ENCODE results near the gene RDH13.

The RDH13 gene

GRCh38 chr19:55091126-55091910 lies 28.4 kb upstream of the RDH13 start:
- no peak for TF ChIP-seq CTCF (IDR thresholded peaks at IDR 0.05; ENCODE audit: insufficient read depth, low read depth, low read length, missing control alignments)
- DNase-seq (ENCODE audit: low read depth) = no peak
- no peak overlapping the region for H3K4me3 ChIP-seq (ENCODE audit: low read length)

GRCh38 chr19:55090564-55090963 lies 27.6 kb upstream of the RDH13 start:
- no peak for TF ChIP-seq CTCF (IDR thresholded peaks at IDR 0.05; ENCODE audit: insufficient read depth, low read depth, low read length, missing control alignments)

GRCh38 chr19:55089342-55089944 lies 26.5 kb upstream of the RDH13 start:
- H3K4me3 ChIP-seq (ENCODE audit: low read length) = no peak overlapping the region
- no peak for TF ChIP-seq CTCF (IDR thresholded peaks at IDR 0.05; ENCODE audit: insufficient read depth, low read depth, low read length, missing control alignments)
- no peak for DNase-seq (ENCODE audit: low read depth)

More at GRCh38 chr19:55090564-55090963, 27.6 kb upstream of the RDH13 start:
- DNase-seq (ENCODE audit: low read depth) = no peak
- H3K4me3 ChIP-seq (ENCODE audit: low read length) = no peak overlapping the region

GRCh38 chr19:55088543-55089341 lies 25.8 kb upstream of the RDH13 start:
- H3K4me3 ChIP-seq (ENCODE audit: low read length) = no peak overlapping the region
- TF ChIP-seq CTCF (IDR thresholded peaks at IDR 0.05; ENCODE audit: insufficient read depth, low read depth, low read length, missing control alignments) = peak; percentile 64
- DNase-seq (ENCODE audit: low read depth) = peak; percentile 61

GRCh38 chr19:55088021-55088451 lies 25.1 kb upstream of the RDH13 start:
- H3K4me3 ChIP-seq (ENCODE audit: low read length) = no peak overlapping the region
- DNase-seq (ENCODE audit: low read depth) = no peak
- TF ChIP-seq CTCF (IDR thresholded peaks at IDR 0.05; ENCODE audit: insufficient read depth, low read depth, low read length, missing control alignments) = no peak

- DNase-seq (ENCODE audit: low read depth) = no peak
Measured at GRCh38 chr19:55087542-55087901, 24.6 kb upstream of the RDH13 start.

More at GRCh38 chr19:55087542-55087901, 24.6 kb upstream of the RDH13 start:
- no peak for TF ChIP-seq CTCF (IDR thresholded peaks at IDR 0.05; ENCODE audit: insufficient read depth, low read depth, low read length, missing control alignments)
- peak overlapping the region; percentile 38 for H3K4me3 ChIP-seq (ENCODE audit: low read length)
